HG03064 (cell line): ENCODE results near the gene PNMT.

ENCODE experiments used
- ATAC-seq: cut with Tn5 transposase; IDR thresholded peaks from one replicate; pipeline ENCODE4 v1.9.1; 2021; ENCODE audit warnings: low read depth; ENCODE audit not compliant: unreplicated experiment

The PNMT gene

GRCh38 chr17:39666601-39667261 is 1.5 kb upstream of the PNMT start:
- ATAC-seq: no peak

GRCh38 chr17:39667262-39667944 is 850 bp upstream of the PNMT start:
- no peak for ATAC-seq

GRCh38 chr17:39669897-39670735 is 1.9 kb downstream of the PNMT start:
- ATAC-seq: no peak

GRCh38 chr17:39670746-39671145 is 2.5 kb downstream of the PNMT start:
- no peak for ATAC-seq

GRCh38 chr17:39671651-39672521 is 3.6 kb downstream of the PNMT start:
- ATAC-seq: no peak

- ATAC-seq: no peak
These were observed 4.5 kb downstream of the PNMT start for GRCh38 chr17:39672522-39673334.

GRCh38 chr17:39673335-39674081 is 5.3 kb downstream of the PNMT start:
- ATAC-seq: no peak

GRCh38 chr17:39674179-39674578 is 5.9 kb downstream of the PNMT start:
- no peak for ATAC-seq

- no peak for ATAC-seq
These were observed 6.6 kb downstream of the PNMT start for GRCh38 chr17:39674702-39675389.

GRCh38 chr17:39675390-39676082 is 7.3 kb downstream of the PNMT start:
- no peak for ATAC-seq

GRCh38 chr17:39676198-39676819 is 8.1 kb downstream of the PNMT start:
- ATAC-seq: no peak

- no peak for ATAC-seq
These were observed 8.8 kb downstream of the PNMT start for GRCh38 chr17:39677072-39677471.

GRCh38 chr17:39677542-39678339 is 9.5 kb downstream of the PNMT start:
- ATAC-seq: no peak

- no peak for ATAC-seq
These were observed 10.3 kb downstream of the PNMT start for GRCh38 chr17:39678340-39679116.

- ATAC-seq: no peak
These were observed 11.4 kb downstream of the PNMT start for GRCh38 chr17:39679521-39680192.
